Panc1 (cell line): ENCODE results near the gene PTBP3. TPM values are rescaled to one million over a fixed set of nuclear protein-coding genes. Genes with fewer than 3 reads are reported as not detected.

Experiments used
- ATAC-seq: fragments of 200-7000 bp; cut with Tn5 transposase; 2 replicates; pipeline ENCODE4 v1.9.1; 2020; ENCODE audit warnings: mild to moderate bottlenecking, moderate library complexity
- BruUV-seq: library from RNA; stranded (reverse); fragments of 400-500 nt; replicated peaks from 2 replicates; lab custom pipeline; 2021; lab: Mats Ljungman, UMichigan
- CTCF ChIA-PET: fragments of 300-600 bp; sonication (Branson Sonifier 250); formaldehyde crosslinking; loops from one replicate; lab custom pipeline; 2022; ENCODE audit warnings: antibody characterized with exemption; lab: Charles Lee
- POLR2A ChIA-PET: fragments of 300-600 bp; sonication (Branson Sonifier 250); formaldehyde crosslinking; loops from one replicate; lab custom pipeline; 2022; ENCODE audit warnings: antibody characterized with exemption; lab: Charles Lee
- DNase-seq: peaks from one replicate; pipeline ENCODE4 v3.0.0-alpha.2; 2010; ENCODE audit warnings: low read depth, low spot score
- H3K27ac ChIP-seq: 2 replicates; pipeline ENCODE4 v1.5.1; 2011; ENCODE audit warnings: mild to moderate bottlenecking, low read length, inconsistent platforms
- H3K27me3 ChIP-seq: fragments of 200-500 bp; sonication (Bioruptor generic); 2 replicates; pipeline ENCODE4 v1.6.0; 2014; ENCODE audit warnings: low read length, inconsistent platforms; ENCODE audit not compliant: control insufficient read depth, insufficient read depth
- H3K36me3 ChIP-seq: fragments of 200-500 bp; sonication (Bioruptor generic); 2 replicates; pipeline ENCODE4 v1.5.1; 2014; ENCODE audit warnings: inconsistent platforms, mild to moderate bottlenecking, low read length, moderate library complexity; ENCODE audit not compliant: control insufficient read depth, insufficient read depth
- H3K4me1 ChIP-seq: 2 replicates; pipeline ENCODE4 v1.5.1; 2011; ENCODE audit warnings: inconsistent platforms, mild to moderate bottlenecking, low read length, moderate library complexity; ENCODE audit not compliant: control insufficient read depth, insufficient read depth
- H3K4me3 ChIP-seq, 2 experiments: 2 replicates each; pipeline ENCODE4 v1.5.1; 2011 to 2012; ENCODE audit warnings: low read depth in 2 of 2, low read length in 2 of 2, mild to moderate bottlenecking in 2 of 2, inconsistent platforms in 1 of 2, moderate library complexity in 1 of 2
- H3K9me3 ChIP-seq: fragments of 200-500 bp; sonication (Bioruptor generic); 2 replicates; pipeline ENCODE4 v1.5.1; 2014; ENCODE audit warnings: low read depth, mild to moderate bottlenecking, inconsistent platforms, low read length, moderate library complexity; ENCODE audit not compliant: control insufficient read depth, insufficient read depth
- CTCF ChIP-seq: fragments of 450-650 bp; IDR thresholded peaks from 2 replicates; pipeline ENCODE4 v1.5.1; 2017; ENCODE audit warnings: mild to moderate bottlenecking
- POLR2AphosphoS5 ChIP-seq: IDR thresholded peaks from 2 replicates; pipeline ENCODE4 v1.6.1; 2012; ENCODE audit warnings: mild to moderate bottlenecking, low read depth, low read length, moderate library complexity
- REST ChIP-seq, 2 experiments: IDR thresholded peaks; 2 replicates each; pipeline ENCODE4 v1.6.1; 2011 to 2012; ENCODE audit warnings: low read depth in 2 of 2, control low read depth in 1 of 2, low read length in 1 of 2, mild to moderate bottlenecking in 1 of 2, moderate library complexity in 1 of 2; ENCODE audit not compliant: insufficient read depth in 1 of 2
- SIN3A ChIP-seq: IDR thresholded peaks from 2 replicates; pipeline ENCODE4 v1.6.1; 2012; ENCODE audit warnings: low read depth, mild to moderate bottlenecking, low read length, moderate library complexity, borderline replicate concordance; ENCODE audit not compliant: insufficient read depth
- TCF7L2 ChIP-seq: IDR thresholded peaks from 2 replicates; pipeline ENCODE4 v1.6.1; 2011; ENCODE audit warnings: mild to moderate bottlenecking, low read depth, low read length, inconsistent platforms
- in situ Hi-C: cut with HindIII; loops from 2 replicates; pipeline ENCODE4 v1.10.0; 2016; ENCODE audit warnings: low sequenced_read_pairs, low pct_unique_long_range_greater_than_20kb
- intact Hi-C: fragments of 100-400 bp; cut with micrococcal nuclease; formaldehyde crosslinking; loops from one replicate; pipeline ENCODE4 v1.10.0; 2022; ENCODE audit not compliant: unreplicated experiment
- total RNA-seq: library from RNA; stranded (reverse); gene quantifications from one replicate; pipeline ENCODE4 v1.2.1, GENCODE V29; 2021; ENCODE audit not compliant: unreplicated experiment

Gene PTBP3
- total RNA-seq, 1 experiment from 2014 or later: 82.5 TPM

GRCh38 chr9:112175796-112176315, 157.6 kb downstream of the PTBP3 start:
- peak overlapping the region; percentile 46 to 52; a peak in 3 of 4 replicates for H3K4me3 ChIP-seq
- no peak for TF ChIP-seq SIN3A
- no peak for TF ChIP-seq CTCF
- TF ChIP-seq REST (IDR thresholded peaks at IDR 0.05; ENCODE audit: insufficient read depth in 1 of 2, low read depth in 2 of 2, low read length in 1 of 2): no peak
- no peak for TF ChIP-seq TCF7L2
- no peak for TF ChIP-seq POLR2AphosphoS5
- peaks cover 16% of the 10 kb centered on the region for H3K4me1 ChIP-seq
- intact Hi-C loops: no loop called here
- in situ Hi-C loops: no loop called here
- ChIA-PET POLR2A (interaction anchor here (0.6 kb wide), 1 partner anchor 125 kb away, joined by 7 read pairs; no protein-coding TSS in a partner anchor), CTCF (interaction anchor here (0.6 kb wide), 1 partner anchor 51 kb away, joined by 5 read pairs; no protein-coding TSS in a partner anchor)
- BruUV-seq: no TSS peak
- H3K27me3 ChIP-seq: no peaks in the 10 kb centered on the region
- no peaks in the 10 kb centered on the region for H3K9me3 ChIP-seq
- ATAC-seq (no peak), DNase-seq (no peak)
- peak overlapping the region; percentile 73 for H3K27ac ChIP-seq
- no peaks in the 10 kb centered on the region for H3K36me3 ChIP-seq

- Histone ChIP-seq H3K27me3 (no peaks in the 10 kb centered on the region), H3K9me3 (no peaks in the 10 kb centered on the region), H3K27ac (peak within 1 kb of the TSS; percentile 89), H3K4me1 (peaks cover 10% of the 10 kb centered on the region), H3K4me3 (peak within 1 kb of the TSS; percentile 46 to 59), H3K36me3 (no peaks in the 10 kb centered on the region)
- TF ChIP-seq REST (IDR thresholded peaks at IDR 0.05; ENCODE audit: insufficient read depth in 1 of 2, low read depth in 2 of 2, low read length in 1 of 2) (no peak), TCF7L2 (no peak), CTCF (no peak)
- in situ Hi-C loops (no loop called here), intact Hi-C loops (no loop called here)
- DNase-seq (no peak), ATAC-seq (peak; percentile 82)
- ChIA-PET CTCF (no interaction called here), POLR2A (no interaction called here)
- no TSS peak for BruUV-seq
Measured at GRCh38 chr9:112174965-112175795, 158.2 kb downstream of the PTBP3 start, which contains the start of gene SUSD1. SUSD1 (minus strand) TSS chr9:112175297; CDS start chr9:112175235, 62 bp downstream.
